NCI-H2196 treated with DMSO at 0.1 percent for 48 hours (cell line): ENCODE data around the gene TBCE.
"Not testable (repeated sequence)": the region's sequence is repeated elsewhere in the genome, so short reads cannot be mapped to it uniquely, and the experiment has no call there.

ENCODE experiments used
- DNase-seq: peaks from one replicate; lab custom pipeline; 2025; ENCODE audit not compliant: unreplicated experiment; lab: John Stamatoyannopoulos, UW

TBCE gene

GRCh38 chr1:235450886-235451483 is 83.8 kb downstream of the TBCE start:
- DNase-seq = no peak

- no peak for DNase-seq
These were observed 86.8 kb downstream of the TBCE start for GRCh38 chr1:235454021-235454420.

- no peak for DNase-seq
These were observed 87.9 kb downstream of the TBCE start for GRCh38 chr1:235455097-235455496.

GRCh38 chr1:235455823-235456222 is 88.6 kb downstream of the TBCE start:
- no peak for DNase-seq

GRCh38 chr1:235457856-235458255 is 90.6 kb downstream of the TBCE start:
- not testable (repeated sequence) for DNase-seq

- no peak for DNase-seq
These were observed 93.5 kb downstream of the TBCE start for GRCh38 chr1:235460770-235461169.

- no peak for DNase-seq
These were observed 94.7 kb downstream of the TBCE start for GRCh38 chr1:235461954-235462353.

GRCh38 chr1:235462832-235463231 is 95.6 kb downstream of the TBCE start:
- not testable (repeated sequence) for DNase-seq

- DNase-seq = no peak
These were observed 97.8 kb downstream of the TBCE start for GRCh38 chr1:235465066-235465465.

GRCh38 chr1:235468004-235468403 is 100.8 kb downstream of the TBCE start:
- DNase-seq = no peak

- no peak for DNase-seq
These were observed 101.7 kb downstream of the TBCE start for GRCh38 chr1:235468970-235469369.

GRCh38 chr1:235469897-235470296 is 102.7 kb downstream of the TBCE start:
- DNase-seq = not testable (repeated sequence)

- DNase-seq = no peak
These were observed 103.7 kb downstream of the TBCE start for GRCh38 chr1:235470741-235471439.

- DNase-seq = no peak
These were observed 106.6 kb downstream of the TBCE start for GRCh38 chr1:235473806-235474205.

GRCh38 chr1:235483090-235483489 is 115.9 kb downstream of the TBCE start:
- DNase-seq = no peak

- DNase-seq = no peak
These were observed 118.3 kb downstream of the TBCE start for GRCh38 chr1:235485558-235485957.

GRCh38 chr1:235486321-235486720 is 119.1 kb downstream of the TBCE start:
- DNase-seq = no peak

GRCh38 chr1:235491644-235492043 is 124.4 kb downstream of the TBCE start:
- DNase-seq = no peak

- no peak for DNase-seq
These were observed 127.3 kb downstream of the TBCE start for GRCh38 chr1:235494531-235494930.

- no peak for DNase-seq
These were observed 127.8 kb downstream of the TBCE start for GRCh38 chr1:235495030-235495429.

- no peak for DNase-seq
These were observed 128.3 kb downstream of the TBCE start for GRCh38 chr1:235495551-235495950.

GRCh38 chr1:235500971-235501540 is 133.8 kb downstream of the TBCE start:
- no peak for DNase-seq
